ENCODE measurements around the gene CDH1. TPM values are rescaled to one million over a fixed set of nuclear protein-coding genes. Genes with fewer than 3 reads are reported as not detected.
A peak's percentile ranks its signal among the peaks of the same experiment; 100 is the strongest.
"Not testable (repeated sequence)": the region's sequence is repeated elsewhere in the genome, so short reads cannot be mapped to it uniquely, and the experiment has no call there.

CDH1 gene
- total RNA-seq, 2 experiments from 2014 or later = 0.16 to 0.54 TPM

- peaks cover 17% of the 10 kb centered on the region for H3K27me3 Mint-ChIP-seq
- no peak for ATAC-seq
- no peak overlapping the region for H3K4me3 Mint-ChIP-seq
- H3K27ac Mint-ChIP-seq = no peak overlapping the region
- POLR2A ChIA-PET = no interaction called here
- H3K4me1 Mint-ChIP-seq (ENCODE audit: low read depth) = peaks cover 8% of the 10 kb centered on the region
- no peak for DNase-seq
- intact Hi-C loops (cut with micrococcal nuclease) = no loop called here
- no peaks in the 10 kb centered on the region for H3K36me3 Mint-ChIP-seq (ENCODE audit: low read depth)
- CTCF ChIA-PET = interaction anchor here (1.3 kb wide), 1 partner anchor 137 kb away, joined by 3 read pairs; no protein-coding TSS in a partner anchor
- no peak for TF ChIP-seq CTCF (IDR thresholded peaks at IDR 0.05)
- no peaks in the 10 kb centered on the region for H3K9me3 Mint-ChIP-seq
These were observed 26.9 kb upstream of the CDH1 start for GRCh38 chr16:68710211-68710610.

GRCh38 chr16:68711421-68712139, 25.5 kb upstream of the CDH1 start:
- H3K4me3 Mint-ChIP-seq = no peak overlapping the region
- no peak for TF ChIP-seq CTCF (IDR thresholded peaks at IDR 0.05)
- H3K36me3 Mint-ChIP-seq (ENCODE audit: low read depth) = no peaks in the 10 kb centered on the region
- ChIA-PET CTCF (interaction anchor here (1.0 to 1.3 kb wide), 2 partner anchors 8 to 136 kb away, joined by 3 read pairs; no protein-coding TSS in a partner anchor), POLR2A (no interaction called here)
- peaks cover 17% of the 10 kb centered on the region for H3K27me3 Mint-ChIP-seq
- peaks cover 8% of the 10 kb centered on the region for H3K4me1 Mint-ChIP-seq (ENCODE audit: low read depth)
- H3K9me3 Mint-ChIP-seq = no peaks in the 10 kb centered on the region
- ATAC-seq = peak; percentile 74
- peak; percentile 20 for DNase-seq
- H3K27ac Mint-ChIP-seq = no peak overlapping the region
- intact Hi-C loops (cut with micrococcal nuclease) = no loop called here

- Mint-ChIP-seq H3K27ac (no peak overlapping the region), H3K36me3 (ENCODE audit: low read depth) (no peaks in the 10 kb centered on the region), H3K9me3 (peaks cover 1% of the 10 kb centered on the region), H3K27me3 (peaks cover 17% of the 10 kb centered on the region), H3K4me1 (ENCODE audit: low read depth) (peaks cover 8% of the 10 kb centered on the region), H3K4me3 (no peak overlapping the region)
- DNase-seq (no peak), ATAC-seq (no peak)
- CTCF ChIA-PET = interaction anchor here (1.2 to 2.5 kb wide), 2 partner anchors 87 to 123 kb away, joined by 3 to 8 read pairs; no protein-coding TSS in a partner anchor
- intact Hi-C loops (cut with micrococcal nuclease) = no loop called here
- TF ChIP-seq CTCF (IDR thresholded peaks at IDR 0.05) = no peak
- POLR2A ChIA-PET = no interaction called here
These were observed 23.7 kb upstream of the CDH1 start for GRCh38 chr16:68713361-68713760.

GRCh38 chr16:68715471-68715870, 21.6 kb upstream of the CDH1 start:
- Mint-ChIP-seq H3K27ac (no peak overlapping the region), H3K4me1 (ENCODE audit: low read depth) (peaks cover 17% of the 10 kb centered on the region), H3K36me3 (ENCODE audit: low read depth) (no peaks in the 10 kb centered on the region), H3K9me3 (peaks cover 1% of the 10 kb centered on the region), H3K4me3 (no peak overlapping the region), H3K27me3 (peaks cover 11% of the 10 kb centered on the region)
- DNase-seq (no peak), ATAC-seq (no peak)
- intact Hi-C loops (cut with micrococcal nuclease) = no loop called here
- POLR2A ChIA-PET = interaction anchor here (1.0 kb wide), 1 partner anchor 78 kb away, joined by 3 read pairs; no protein-coding TSS in a partner anchor
- CTCF ChIA-PET = interaction anchor here (2.5 kb wide), 1 partner anchor 125 kb away, joined by 8 read pairs; no protein-coding TSS in a partner anchor
- TF ChIP-seq CTCF (IDR thresholded peaks at IDR 0.05) = no peak

GRCh38 chr16:68716516-68716915, 20.6 kb upstream of the CDH1 start:
- H3K4me3 Mint-ChIP-seq; CTCF ChIA-PET; H3K27ac Mint-ChIP-seq; ATAC-seq; intact Hi-C loops (cut with micrococcal nuclease); H3K27me3 Mint-ChIP-seq; H3K36me3 Mint-ChIP-seq (ENCODE audit: low read depth); DNase-seq; POLR2A ChIA-PET; H3K9me3 Mint-ChIP-seq: not testable (repeated sequence)
- peaks cover 16% of the 10 kb centered on the region for H3K4me1 Mint-ChIP-seq (ENCODE audit: low read depth)

Measured in activated CD8-positive, alpha-beta T cell treated with anti-CD3 and anti-CD28 coated beads for 36 hours (primary cell).